Measurements from ENCODE around the gene PTPRT. TPM values are rescaled to one million over a fixed set of nuclear protein-coding genes. Genes with fewer than 3 reads are reported as not detected.

The PTPRT gene
- total RNA-seq, 2 experiments from 2014 or later = not detected

DNA sequence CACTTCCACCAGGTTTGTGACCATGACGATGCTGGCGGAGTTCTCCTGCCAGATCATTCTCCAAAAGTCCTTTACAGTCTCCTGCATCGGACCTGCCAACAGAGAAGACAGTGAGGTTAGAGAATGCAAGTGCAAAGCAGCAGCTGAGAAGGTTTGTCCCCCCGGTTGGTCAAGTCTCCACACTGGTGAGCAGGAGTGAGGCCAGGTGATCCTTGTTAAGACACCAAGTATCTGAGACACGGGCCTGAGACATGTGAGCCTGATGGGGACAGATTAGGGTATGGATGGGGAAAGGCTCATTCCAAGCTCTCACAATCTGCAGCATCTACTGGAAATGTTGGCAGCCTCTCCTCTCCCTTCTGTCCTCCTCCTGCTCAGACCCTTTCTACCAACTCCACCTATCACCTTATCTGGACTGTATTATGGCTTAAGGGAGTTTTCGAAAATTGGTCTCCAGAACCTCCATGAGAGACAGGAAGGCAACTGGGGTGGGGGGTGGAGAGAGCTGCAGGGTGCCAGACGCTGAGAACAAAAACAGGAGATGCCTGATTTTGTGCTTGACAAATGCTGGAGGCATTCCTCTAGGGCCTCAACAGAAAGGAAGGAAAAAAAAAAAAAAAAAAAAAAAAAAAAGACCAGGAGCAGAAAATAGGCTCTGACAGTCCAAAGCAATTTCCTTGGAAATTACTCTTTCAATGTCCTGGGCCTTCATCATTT is 1071.1 kb downstream of the PTPRT start:
- peaks cover 2% of the 10 kb centered on the region for H3K27me3 Mint-ChIP-seq
- H3K4me1 Mint-ChIP-seq (ENCODE audit: low read depth) = no peaks in the 10 kb centered on the region
- ATAC-seq = no peak
- intact Hi-C loops (cut with micrococcal nuclease) = no loop called here
- H3K4me3 Mint-ChIP-seq = no peak overlapping the region
- no peaks in the 10 kb centered on the region for H3K36me3 Mint-ChIP-seq (ENCODE audit: low read depth)
- no peak for DNase-seq
- no peaks in the 10 kb centered on the region for H3K9me3 Mint-ChIP-seq
- H3K27ac Mint-ChIP-seq = no peak overlapping the region
- ChIA-PET POLR2A (no interaction called here), CTCF (no interaction called here)
- TF ChIP-seq, protein P1, sequence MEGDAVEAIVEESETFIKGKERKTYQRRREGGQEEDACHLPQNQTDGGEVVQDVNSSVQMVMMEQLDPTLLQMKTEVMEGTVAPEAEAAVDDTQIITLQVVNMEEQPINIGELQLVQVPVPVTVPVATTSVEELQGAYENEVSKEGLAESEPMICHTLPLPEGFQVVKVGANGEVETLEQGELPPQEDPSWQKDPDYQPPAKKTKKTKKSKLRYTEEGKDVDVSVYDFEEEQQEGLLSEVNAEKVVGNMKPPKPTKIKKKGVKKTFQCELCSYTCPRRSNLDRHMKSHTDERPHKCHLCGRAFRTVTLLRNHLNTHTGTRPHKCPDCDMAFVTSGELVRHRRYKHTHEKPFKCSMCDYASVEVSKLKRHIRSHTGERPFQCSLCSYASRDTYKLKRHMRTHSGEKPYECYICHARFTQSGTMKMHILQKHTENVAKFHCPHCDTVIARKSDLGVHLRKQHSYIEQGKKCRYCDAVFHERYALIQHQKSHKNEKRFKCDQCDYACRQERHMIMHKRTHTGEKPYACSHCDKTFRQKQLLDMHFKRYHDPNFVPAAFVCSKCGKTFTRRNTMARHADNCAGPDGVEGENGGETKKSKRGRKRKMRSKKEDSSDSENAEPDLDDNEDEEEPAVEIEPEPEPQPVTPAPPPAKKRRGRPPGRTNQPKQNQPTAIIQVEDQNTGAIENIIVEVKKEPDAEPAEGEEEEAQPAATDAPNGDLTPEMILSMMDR (IDR thresholded peaks at IDR 0.05) = no peak

DNA sequence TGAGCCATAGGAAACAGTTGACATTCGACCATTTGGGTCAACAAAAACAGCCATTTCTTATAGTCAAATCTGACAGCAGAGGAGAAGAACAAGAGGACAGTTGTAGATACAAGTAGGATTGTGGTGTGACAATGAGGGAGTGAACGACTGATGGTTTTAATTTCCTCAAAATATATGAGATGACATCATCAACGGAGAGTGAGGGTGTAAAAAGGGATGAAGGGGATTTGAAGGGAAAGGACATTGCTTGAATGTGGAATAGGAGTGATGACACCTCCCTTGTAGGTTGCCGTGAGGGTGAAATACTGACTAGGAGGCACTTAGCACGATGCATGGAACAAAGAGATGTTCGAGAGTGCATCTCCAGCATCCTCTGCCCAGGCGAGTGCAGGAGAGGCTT is 1071.7 kb downstream of the PTPRT start:
- ChIA-PET POLR2A (no interaction called here), CTCF (no interaction called here)
- ATAC-seq (no peak), DNase-seq (no peak)
- TF ChIP-seq, protein P1 (IDR thresholded peaks at IDR 0.05) = no peak
- H3K36me3 Mint-ChIP-seq (ENCODE audit: low read depth) = no peaks in the 10 kb centered on the region
- intact Hi-C loops (cut with micrococcal nuclease) = no loop called here
- H3K27ac Mint-ChIP-seq = no peak overlapping the region
- no peaks in the 10 kb centered on the region for H3K9me3 Mint-ChIP-seq
- H3K4me3 Mint-ChIP-seq = no peak overlapping the region
- H3K4me1 Mint-ChIP-seq (ENCODE audit: low read depth) = no peaks in the 10 kb centered on the region
- H3K27me3 Mint-ChIP-seq = peaks cover 2% of the 10 kb centered on the region

DNA sequence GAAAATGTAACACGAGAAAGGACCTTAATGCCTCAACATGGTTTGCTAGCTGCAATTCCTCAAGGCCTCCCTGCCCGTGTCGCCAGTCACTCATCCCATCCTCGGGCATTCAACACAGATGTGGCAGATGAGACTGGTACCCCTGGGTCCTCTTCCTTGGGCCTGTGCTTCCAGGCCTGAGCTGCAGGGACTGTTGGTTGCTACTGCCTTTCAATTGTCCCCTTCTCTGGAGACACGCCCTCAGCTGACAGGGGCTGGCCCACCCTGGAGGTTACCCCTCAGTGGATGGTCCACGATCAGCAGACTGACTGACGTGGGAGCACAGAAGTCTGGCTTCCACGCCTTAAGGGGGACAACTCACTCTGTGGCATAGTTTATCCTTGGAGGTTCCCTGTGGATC is 1076.5 kb downstream of the PTPRT start:
- DNase-seq (no peak), ATAC-seq (no peak)
- TF ChIP-seq, protein P1 (IDR thresholded peaks at IDR 0.05) = no peak
- intact Hi-C loops (cut with micrococcal nuclease) = no loop called here
- H3K4me1 Mint-ChIP-seq (ENCODE audit: low read depth) = no peaks in the 10 kb centered on the region
- no peak overlapping the region for H3K4me3 Mint-ChIP-seq
- no peaks in the 10 kb centered on the region for H3K9me3 Mint-ChIP-seq
- H3K27ac Mint-ChIP-seq = no peak overlapping the region
- ChIA-PET CTCF (no interaction called here), POLR2A (no interaction called here)
- H3K36me3 Mint-ChIP-seq (ENCODE audit: low read depth) = no peaks in the 10 kb centered on the region
- H3K27me3 Mint-ChIP-seq = peaks cover 2% of the 10 kb centered on the region

DNA sequence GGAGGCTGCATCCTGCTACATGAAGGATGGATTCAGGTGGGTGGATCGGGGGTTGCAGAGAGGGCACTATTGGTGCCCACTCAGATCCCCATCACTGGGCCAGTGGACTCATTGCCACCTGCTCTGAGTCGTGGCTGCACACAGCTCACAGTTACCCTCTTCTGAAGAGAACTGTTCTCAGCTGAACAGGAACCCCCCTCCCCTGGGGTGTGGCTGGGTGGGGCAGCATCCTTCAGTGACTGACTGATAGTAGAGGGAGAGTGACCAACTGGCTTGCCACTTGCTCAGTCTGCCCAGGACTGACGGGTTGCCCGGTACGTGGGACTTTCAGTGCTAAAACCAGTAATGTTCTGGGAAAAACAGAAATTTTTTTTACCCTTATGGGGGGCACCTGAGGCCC is 1077.5 kb downstream of the PTPRT start:
- intact Hi-C loops (cut with micrococcal nuclease) = no loop called here
- POLR2A ChIA-PET = no interaction called here
- CTCF ChIA-PET = no interaction called here
- Mint-ChIP-seq H3K27ac (no peak overlapping the region), H3K4me1 (ENCODE audit: low read depth) (no peaks in the 10 kb centered on the region), H3K4me3 (no peak overlapping the region), H3K9me3 (no peaks in the 10 kb centered on the region), H3K36me3 (ENCODE audit: low read depth) (no peaks in the 10 kb centered on the region), H3K27me3 (peaks cover 2% of the 10 kb centered on the region)
- no peak for DNase-seq
- no peak for ATAC-seq
- TF ChIP-seq, protein P1 (IDR thresholded peaks at IDR 0.05) = no peak

DNA sequence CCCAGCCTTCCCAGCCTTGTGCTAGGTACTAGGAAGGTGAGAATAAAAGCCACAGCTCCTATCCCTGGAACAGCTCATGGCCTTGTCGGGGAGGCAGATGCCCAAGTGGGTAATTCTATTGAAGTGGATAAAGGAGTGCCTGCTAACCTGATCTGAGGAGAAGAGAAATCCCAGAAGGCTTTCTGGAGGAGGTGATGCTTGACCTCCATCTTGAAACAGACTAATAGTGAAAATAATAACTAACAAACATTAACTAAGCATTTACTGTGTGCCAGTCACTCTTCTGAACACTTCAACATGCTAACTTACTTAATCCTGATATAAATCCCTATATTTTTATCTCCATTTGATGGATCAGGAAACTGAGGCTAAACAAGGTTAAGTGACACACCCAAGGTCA is 1078.4 kb downstream of the PTPRT start:
- Mint-ChIP-seq H3K4me3 (no peak overlapping the region), H3K4me1 (ENCODE audit: low read depth) (no peaks in the 10 kb centered on the region), H3K36me3 (ENCODE audit: low read depth) (no peaks in the 10 kb centered on the region), H3K27ac (no peak overlapping the region), H3K27me3 (peaks cover 2% of the 10 kb centered on the region), H3K9me3 (no peaks in the 10 kb centered on the region)
- ATAC-seq (no peak), DNase-seq (no peak)
- ChIA-PET CTCF (no interaction called here), POLR2A (no interaction called here)
- intact Hi-C loops (cut with micrococcal nuclease) = no loop called here
- TF ChIP-seq, protein P1 (IDR thresholded peaks at IDR 0.05) = no peak

Data from activated CD8-positive, alpha-beta T cell treated with anti-CD3 and anti-CD28 coated beads for 36 hours (primary cell).